Gastrocnemius medialis (tissue), 4 donors: ENCODE measurements around the gene LIAS. TPM values are rescaled to one million over a fixed set of nuclear protein-coding genes. Genes with fewer than 3 reads are reported as not detected.

ENCODE experiments used
- ATAC-seq, 2 donors: fragments of 150-250 bp; one replicate each; pipeline ENCODE4 v1.9.1; 2016
- DNase-seq, 2 donors: peaks; one replicate each; pipeline ENCODE4 v3.0.0-alpha.2; 2019
- H3K27ac ChIP-seq, 4 donors: fragments of 200-600 bp; sonication (generic); 1 replicate in 1 of 4; 2 replicates in 3 of 4; pipeline ENCODE4 v1.5.1; 2016 to 2018; ENCODE audit warnings: mild to moderate bottlenecking in 2 of 4, moderate library complexity in 1 of 4
- H3K27me3 ChIP-seq, 3 donors: fragments of 200-600 bp; sonication (generic) in 2 of 3; 1 replicate in 1 of 3; 2 replicates in 2 of 3; pipeline versions ENCODE4 v1.5.1 to v1.6.0; 2016 to 2019; ENCODE audit warnings: mild to moderate bottlenecking in 1 of 3, moderate library complexity in 1 of 3
- H3K36me3 ChIP-seq, 2 donors: fragments of 200-600 bp; sonication (generic) in 1 of 2; one replicate each; pipeline ENCODE4 v1.5.1; 2017 to 2018
- H3K4me1 ChIP-seq, 2 donors: fragments of 200-600 bp; sonication (generic) in 1 of 2; one replicate each; pipeline ENCODE4 v1.5.1; 2016 to 2017; ENCODE audit warnings: mild to moderate bottlenecking in 2 of 2
- H3K4me3 ChIP-seq, 4 donors: fragments of 200-600 bp; sonication (generic) in 3 of 4; 1 replicate in 1 of 4; 2 replicates in 3 of 4; pipeline ENCODE4 v1.5.1; 2016 to 2019; ENCODE audit warnings: mild to moderate bottlenecking in 2 of 4
- H3K9me3 ChIP-seq, 3 donors: fragments of 200-600 bp; sonication (generic) in 2 of 3; 1 replicate in 1 of 3; 2 replicates in 2 of 3; pipeline ENCODE4 v1.5.1; 2016 to 2019
- CTCF ChIP-seq, 5 experiments: fragments of 450-650 bp in 3 of 5; fragments of 200-600 bp in 2 of 5; sonication (generic) in 2 of 5; IDR thresholded peaks in 4 of 5; conservative IDR thresholded peaks in 1 of 5; 1 replicate in 4 of 5; 2 replicates in 1 of 5; pipeline ENCODE4 v1.5.1; 2016 to 2019; ENCODE audit warnings: antibody characterized with exemption in 5 of 5, mild to moderate bottlenecking in 3 of 5, moderate library complexity in 3 of 5
- POLR2A ChIP-seq, 2 donors: fragments of 450-650 bp; IDR thresholded peaks; one replicate each; pipeline ENCODE4 v1.6.1; 2017; ENCODE audit warnings: antibody characterized with exemption in 2 of 2, mild to moderate bottlenecking in 2 of 2, moderate library complexity in 2 of 2
- in situ Hi-C, 4 donors: fragments of 200-750 bp; cut with MboI; loops; one replicate each; pipeline versions ENCODE4 v1.15.0 to v1.8.0; 2017; ENCODE audit warnings: low sequenced_read_pairs in 4 of 4
- intact Hi-C: fragments of 100-400 bp; cut with DNase I; formaldehyde crosslinking; loops from one replicate; pipeline ENCODE4 v1.15.1; 2023; ENCODE audit warnings: low total_unique reads
- total RNA-seq, 4 donors: library from RNA; depleted of rRNA; stranded (reverse); fragments of >200 nt; gene quantifications; one replicate each; pipeline versions ENCODE4 v1.1.0 to v1.2.3, GENCODE V29; 2016

Gene LIAS
- total RNA-seq, 4 donors from 2014 or later = 10.3 to 20.2 (median 12.1) TPM

DNA sequence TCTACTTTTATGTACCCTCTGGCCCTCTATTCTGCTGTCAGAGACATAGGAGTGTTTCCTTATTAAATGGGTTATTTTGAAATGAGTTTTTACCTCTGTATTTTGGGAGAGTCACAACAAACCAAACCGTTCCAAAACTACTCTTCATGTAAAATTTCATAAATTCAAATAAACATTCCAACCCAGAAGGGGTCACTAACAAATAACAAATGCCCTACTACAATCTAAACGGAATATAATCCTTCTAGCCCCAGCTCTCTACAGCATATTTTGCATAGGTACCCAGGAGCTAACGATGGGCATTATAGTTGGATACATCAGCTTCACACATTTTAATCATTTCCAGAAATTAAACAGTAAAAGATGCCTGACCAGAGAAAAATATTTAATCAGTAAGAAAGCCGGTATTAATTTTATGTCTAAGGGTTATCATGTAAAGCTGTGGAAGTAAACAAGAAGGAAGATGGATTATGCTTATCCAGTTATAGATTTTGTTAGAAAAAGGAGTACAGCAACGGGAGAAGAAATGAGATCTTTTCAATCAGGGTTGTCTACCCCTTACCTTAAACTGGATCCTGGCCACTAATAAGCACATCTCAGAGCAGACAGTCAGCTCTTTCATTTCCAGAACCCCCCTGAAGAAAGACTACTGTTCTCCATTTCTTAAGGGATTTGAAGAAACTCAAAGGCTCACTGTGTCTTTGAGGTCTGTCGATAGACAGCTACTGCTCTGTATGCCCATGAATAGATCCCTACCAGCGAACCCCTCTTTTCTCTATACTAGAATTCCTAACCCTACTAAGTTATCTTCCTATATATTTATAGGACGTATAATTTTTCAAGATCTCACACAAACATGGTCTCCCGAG, 67.2 kb downstream of the LIAS start:
- ATAC-seq (no peak), DNase-seq (no peak)
- Histone ChIP-seq H3K4me3 (peak overlapping the region; percentile 84 to 95 (median 91)), H3K9me3 (no peaks in the 10 kb centered on the region), H3K27ac (peak overlapping the region; percentile 91 to 98 (median 95)), H3K27me3 (no peaks in the 10 kb centered on the region), H3K36me3 (no peaks in the 10 kb centered on the region), H3K4me1 (peaks cover 24% of the 10 kb centered on the region in 2 donors)
- intact Hi-C loops (loop anchor here (2.0 to 10.0 kb wide), 3 partner anchors 67 to 531 kb away; partner anchors contain the start of genes LIAS, N4BP2, RFC1 and RPL9), in situ Hi-C loops (loop anchor here in 1 of 4 donors (5.0 kb wide), 1 partner anchor 111 kb away; the partner anchor contains the start of gene SMIM14)
- TF ChIP-seq CTCF (IDR thresholded peaks at IDR 0.05 in 4 of 5, conservative IDR thresholded peaks at IDR 0.05 in 1 of 5) (no peak), POLR2A (IDR thresholded peaks at IDR 0.05) (no peak)

- intact Hi-C loops (loop anchor here (1.0 to 10.0 kb wide), 5 partner anchors 68 to 530 kb away; partner anchors contain the start of genes LIAS, N4BP2, PDS5A and RFC1), in situ Hi-C loops (loop anchor here in 1 of 4 donors (5.0 kb wide), 1 partner anchor 110 kb away; the partner anchor contains the start of gene SMIM14)
These were observed 68.0 kb downstream of the LIAS start for GRCh38 chr4:39526765-39527295.

GRCh38 chr4:39527296-39528060, 68.6 kb downstream of the LIAS start, which contains the start of gene UGDH:
TSS of gene UGDH (minus strand) at chr4:39527439. CDS start at chr4:39521512, 5,927 bp downstream.
- peaks cover 0 to 8% of the 10 kb centered on the region in 2 donors for H3K36me3 ChIP-seq
- peak within 1 kb of the TSS; percentile 91 to 98 (median 95) for H3K27ac ChIP-seq
- H3K4me1 ChIP-seq = peaks cover 24% of the 10 kb centered on the region in 2 donors
- no peak for TF ChIP-seq CTCF (IDR thresholded peaks at IDR 0.05 in 4 of 5, conservative IDR thresholded peaks at IDR 0.05 in 1 of 5)
- TF ChIP-seq POLR2A (IDR thresholded peaks at IDR 0.05) = peak; percentile 88 to 89
- H3K27me3 ChIP-seq = no peaks in the 10 kb centered on the region
- peak; percentile 94 to 96 for DNase-seq
- H3K9me3 ChIP-seq = no peaks in the 10 kb centered on the region
- in situ Hi-C loops = loop anchor here in 1 of 4 donors (5.0 kb wide), 1 partner anchor 110 kb away; the partner anchor contains the start of gene SMIM14
- peak; percentile 92 to 94 for ATAC-seq
- intact Hi-C loops = loop anchor here (1.0 to 10.0 kb wide), 5 partner anchors 69 to 530 kb away; partner anchors contain the start of genes LIAS, N4BP2, PDS5A and RFC1
- H3K4me3 ChIP-seq = peak within 1 kb of the TSS; percentile 84 to 95 (median 91)

More at GRCh38 chr4:39526765-39527295, 68.0 kb downstream of the LIAS start:
- Histone ChIP-seq H3K27ac (peak overlapping the region; percentile 91 to 98 (median 95)), H3K27me3 (no peaks in the 10 kb centered on the region), H3K4me3 (peak overlapping the region; percentile 84 to 95 (median 91)), H3K36me3 (peaks cover 0 to 2% of the 10 kb centered on the region in 2 donors), H3K9me3 (no peaks in the 10 kb centered on the region), H3K4me1 (peaks cover 24% of the 10 kb centered on the region in 2 donors)
- TF ChIP-seq POLR2A (IDR thresholded peaks at IDR 0.05) = no peak
- no peak for TF ChIP-seq CTCF (IDR thresholded peaks at IDR 0.05 in 4 of 5, conservative IDR thresholded peaks at IDR 0.05 in 1 of 5)
- ATAC-seq (no peak), DNase-seq (no peak)

- Histone ChIP-seq H3K9me3 (no peaks in the 10 kb centered on the region), H3K4me3 (peak overlapping the region; percentile 84 to 95 (median 91)), H3K4me1 (peaks cover 24% of the 10 kb centered on the region in 2 donors), H3K27ac (peak overlapping the region; percentile 91 to 98 (median 95)), H3K27me3 (no peaks in the 10 kb centered on the region), H3K36me3 (peaks cover 0 to 8% of the 10 kb centered on the region in 2 donors)
- TF ChIP-seq POLR2A (IDR thresholded peaks at IDR 0.05) (no peak), CTCF (IDR thresholded peaks at IDR 0.05 in 4 of 5, conservative IDR thresholded peaks at IDR 0.05 in 1 of 5) (peak in 1 of 5 experiments; percentile 10)
- in situ Hi-C loops (loop anchor here in 1 of 4 donors (5.0 kb wide), 1 partner anchor 109 kb away; the partner anchor contains the start of gene SMIM14), intact Hi-C loops (loop anchor here (5.0 to 10.0 kb wide), 2 partner anchors 163 to 529 kb away; partner anchors contain the start of genes N4BP2 and RFC1)
- no peak for DNase-seq
- peak; percentile 47 to 54 for ATAC-seq
These were observed 69.2 kb downstream of the LIAS start for GRCh38 chr4:39528061-39528465.
